ENCODE measurements around the gene TSEN54.

DNA sequence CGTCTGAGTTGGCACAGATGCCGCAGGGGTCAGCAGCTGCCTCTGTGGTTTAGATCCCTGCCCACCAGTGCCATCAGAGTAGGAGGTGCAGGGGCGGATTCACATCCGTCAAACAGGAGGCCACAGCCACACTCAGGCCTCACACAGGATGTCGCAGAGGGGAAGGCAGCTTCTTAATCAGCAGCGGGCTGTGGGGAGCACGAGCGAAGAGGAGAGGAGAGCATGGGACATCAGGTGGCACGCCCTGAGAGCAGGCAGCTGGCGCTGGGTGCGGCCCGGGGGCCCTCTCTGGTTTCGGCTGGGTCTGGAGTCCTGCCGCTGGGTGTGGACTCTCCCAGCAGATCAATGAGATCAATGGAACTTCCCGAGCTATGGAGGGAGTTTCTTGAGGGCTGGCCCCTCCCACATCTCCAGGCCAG lies 18.8 kb downstream of the TSEN54 start:
- TF ChIP-seq, protein P1, sequence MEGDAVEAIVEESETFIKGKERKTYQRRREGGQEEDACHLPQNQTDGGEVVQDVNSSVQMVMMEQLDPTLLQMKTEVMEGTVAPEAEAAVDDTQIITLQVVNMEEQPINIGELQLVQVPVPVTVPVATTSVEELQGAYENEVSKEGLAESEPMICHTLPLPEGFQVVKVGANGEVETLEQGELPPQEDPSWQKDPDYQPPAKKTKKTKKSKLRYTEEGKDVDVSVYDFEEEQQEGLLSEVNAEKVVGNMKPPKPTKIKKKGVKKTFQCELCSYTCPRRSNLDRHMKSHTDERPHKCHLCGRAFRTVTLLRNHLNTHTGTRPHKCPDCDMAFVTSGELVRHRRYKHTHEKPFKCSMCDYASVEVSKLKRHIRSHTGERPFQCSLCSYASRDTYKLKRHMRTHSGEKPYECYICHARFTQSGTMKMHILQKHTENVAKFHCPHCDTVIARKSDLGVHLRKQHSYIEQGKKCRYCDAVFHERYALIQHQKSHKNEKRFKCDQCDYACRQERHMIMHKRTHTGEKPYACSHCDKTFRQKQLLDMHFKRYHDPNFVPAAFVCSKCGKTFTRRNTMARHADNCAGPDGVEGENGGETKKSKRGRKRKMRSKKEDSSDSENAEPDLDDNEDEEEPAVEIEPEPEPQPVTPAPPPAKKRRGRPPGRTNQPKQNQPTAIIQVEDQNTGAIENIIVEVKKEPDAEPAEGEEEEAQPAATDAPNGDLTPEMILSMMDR (IDR thresholded peaks at IDR 0.05; ENCODE audit: borderline replicate concordance, extremely low read depth, low read length, poor library complexity, severe bottlenecking), result no peak
- no peak for TF ChIP-seq EZH2 (IDR thresholded peaks at IDR 0.05; ENCODE audit: borderline replicate concordance, low read depth, low read length, severe bottlenecking)
